GM23338 (cell line): ENCODE results near the gene SCRT2. TPM values are rescaled to one million over a fixed set of nuclear protein-coding genes. Genes with fewer than 3 reads are reported as not detected.

Experiments
- ATAC-seq: fragments of 200-7000 bp; cut with Tn5 transposase; 3 replicates; pipeline ENCODE4 v1.9.1; 2020
- DNase-seq: peaks from one replicate; pipeline ENCODE4 v3.0.0-alpha.2; 2015; ENCODE audit warnings: low spot score
- H2AFZ ChIP-seq: fragments of 200-600 bp; sonication (generic); 2 replicates; pipeline ENCODE4 v1.8.0; 2016; ENCODE audit warnings: antibody characterized with exemption, mild to moderate bottlenecking, moderate library complexity
- H3F3A ChIP-seq: fragments of 200-600 bp; sonication (generic); replicated peaks from 2 replicates; pipeline ENCODE4 v1.8.0; 2017; ENCODE audit warnings: antibody characterized with exemption, mixed run types, low read depth
- H3K27ac ChIP-seq: fragments of 200-600 bp; sonication (generic); 2 replicates; pipeline ENCODE4 v1.6.1; 2016; ENCODE audit warnings: low read depth
- H3K27me3 ChIP-seq: fragments of 200-600 bp; sonication (generic); 2 replicates; pipeline ENCODE4 v1.8.0; 2016; ENCODE audit warnings: mild to moderate bottlenecking, mixed run types, moderate library complexity; ENCODE audit not compliant: insufficient read depth
- H3K36me3 ChIP-seq: fragments of 200-600 bp; sonication (generic); 2 replicates; pipeline ENCODE4 v1.8.0; 2016; ENCODE audit warnings: mild to moderate bottlenecking; ENCODE audit not compliant: insufficient read depth
- H3K4me1 ChIP-seq: fragments of 200-600 bp; sonication (generic); 2 replicates; pipeline ENCODE4 v1.8.0; 2016; ENCODE audit warnings: mild to moderate bottlenecking, moderate library complexity; ENCODE audit not compliant: insufficient read depth
- H3K4me2 ChIP-seq: fragments of 200-600 bp; sonication (generic); 2 replicates; pipeline ENCODE4 v1.7.1; 2017; ENCODE audit warnings: mixed run types
- H3K4me3 ChIP-seq: fragments of 200-600 bp; sonication (generic); 2 replicates; pipeline ENCODE4 v1.6.1; 2016; ENCODE audit warnings: mixed run types
- H3K79me2 ChIP-seq: fragments of 200-600 bp; sonication (generic); replicated peaks from 2 replicates; pipeline ENCODE4 v1.8.0; 2017; ENCODE audit warnings: mild to moderate bottlenecking; ENCODE audit not compliant: insufficient read depth
- H3K9me2 ChIP-seq: fragments of 200-600 bp; sonication (generic); 2 replicates; pipeline ENCODE4 v1.8.0; 2017; ENCODE audit not compliant: insufficient read depth
- H4K20me1 ChIP-seq: fragments of 200-600 bp; sonication (generic); replicated peaks from 2 replicates; pipeline ENCODE4 v1.8.0; 2017; ENCODE audit warnings: mild to moderate bottlenecking; ENCODE audit not compliant: insufficient read depth
- H3K27ac Mint-ChIP-seq: 2 replicates; pipeline ENCODE4 v1.8.0; 2020; ENCODE audit warnings: inconsistent platforms, mild to moderate bottlenecking, moderate library complexity, mixed read lengths
- H3K27me3 Mint-ChIP-seq: 3 replicates; pipeline ENCODE4 v1.8.0; 2022; ENCODE audit warnings: low read depth, mild to moderate bottlenecking, moderate library complexity, mixed read lengths, inconsistent platforms; ENCODE audit not compliant: insufficient read depth, poor library complexity
- H3K36me3 Mint-ChIP-seq: 3 replicates; pipeline ENCODE4 v1.8.0; 2021; ENCODE audit warnings: low read depth, mild to moderate bottlenecking, inconsistent platforms, moderate library complexity, mixed read lengths
- H3K4me1 Mint-ChIP-seq: 3 replicates; pipeline ENCODE4 v1.8.0; 2020; ENCODE audit warnings: mild to moderate bottlenecking, inconsistent platforms, mixed read lengths
- H3K4me3 Mint-ChIP-seq: 3 replicates; pipeline ENCODE4 v1.8.0; 2021; ENCODE audit warnings: moderate library complexity, mild to moderate bottlenecking, inconsistent platforms, mixed read lengths
- H3K9me3 Mint-ChIP-seq: 3 replicates; pipeline ENCODE4 v1.8.0; 2020; ENCODE audit warnings: moderate library complexity, mild to moderate bottlenecking, inconsistent platforms, mixed read lengths
- CREB1 ChIP-seq: fragments of 250-450 bp; sonication (Bioruptor Pico); IDR thresholded peaks from 2 replicates; pipeline ENCODE4 v1.5.0; 2020; ENCODE audit warnings: low read depth, mild to moderate bottlenecking, moderate library complexity
- CTCF ChIP-seq, 2 experiments: fragments of 200-600 bp in 1 of 2; sonication (generic) in 1 of 2; conservative IDR thresholded peaks; 2 replicates each; pipeline versions ENCODE4 v1.5.1 to v1.6.1; 2016 to 2017; ENCODE audit warnings: antibody characterized with exemption in 2 of 2, low read depth in 2 of 2, mild to moderate bottlenecking in 2 of 2, moderate library complexity in 1 of 2
- EZH2phosphoT487 ChIP-seq: fragments of 200-600 bp; sonication (generic); IDR thresholded peaks from one replicate; pipeline ENCODE4 v1.8.1; 2018; ENCODE audit warnings: antibody characterized with exemption; ENCODE audit not compliant: unreplicated experiment
- JUNB ChIP-seq: IDR thresholded peaks from one replicate; pipeline ENCODE4 v1.6.1; 2016; ENCODE audit warnings: antibody characterized with exemption; ENCODE audit not compliant: unreplicated experiment
- NANOG ChIP-seq: IDR thresholded peaks from 2 replicates; pipeline ENCODE4 v1.6.1; 2016; ENCODE audit warnings: antibody characterized with exemption, borderline replicate concordance
- STAT1 ChIP-seq: IDR thresholded peaks from one replicate; pipeline ENCODE4 v1.6.1; 2016; ENCODE audit warnings: antibody characterized with exemption; ENCODE audit not compliant: unreplicated experiment
- ZNF114 ChIP-seq: fragments of 250-450 bp; sonication (Bioruptor Pico); IDR thresholded peaks from 2 replicates; pipeline ENCODE4 v1.5.0; 2020; ENCODE audit warnings: mild to moderate bottlenecking, moderate library complexity
- ZNF462 ChIP-seq: fragments of 250-450 bp; sonication (Bioruptor Pico); IDR thresholded peaks from 2 replicates; pipeline ENCODE4 v1.5.0; 2020; ENCODE audit warnings: mild to moderate bottlenecking, moderate library complexity
- polyA plus RNA-seq: library from polyadenylated mRNA; unstranded; fragments of >200 nt; fragmentation: Nextera tagmentation; extraction: Ambion mirVana; gene quantifications from 2 replicates; pipeline ENCODE4 v1.2.1, GENCODE V29; 2016
- total RNA-seq: library from RNA; depleted of rRNA; stranded (reverse); fragments of >200 nt; shearing (Covaris generic); gene quantifications from 2 replicates; pipeline ENCODE4 v1.2.3, GENCODE V29; 2014

The SCRT2 gene
- total and polyA plus RNA-seq, 2 experiments from 2014 or later, result 0.31 TPM; not detected in 1

- H3K79me2 ChIP-seq, result 0 out of 2 replicates have a peak, but pooled peaks cover 3% of the 10 kb centered on the region
These were observed 25.3 kb downstream of the SCRT2 start for GRCh38 chr20:650281-650680.

GRCh38 chr20:647479-648019 lies 28.1 kb downstream of the SCRT2 start:
- H3K4me3 Mint-ChIP-seq, result no peak overlapping the region
- Histone ChIP-seq H3K36me3 (no peaks in the 10 kb centered on the region), H3K27ac (no peak overlapping the region), H2AFZ (no peak overlapping the region), H3K4me2 (no peak overlapping the region), H3F3A (0 out of 2 replicates have a peak, but pooled peaks cover 10% of the 10 kb centered on the region), H4K20me1 (no peaks in the 10 kb centered on the region; the same call in 1 of the 2 replicates), H3K9me2 (no peaks in the 10 kb centered on the region), H3K27me3 (no peaks in the 10 kb centered on the region), H3K79me2 (0 out of 2 replicates have a peak, but pooled peaks cover 3% of the 10 kb centered on the region), H3K4me3 (no peak overlapping the region), H3K4me1 (peaks cover 15% of the 10 kb centered on the region)
- ATAC-seq, result no peak
- peaks cover 7% of the 10 kb centered on the region; the same call in 2 of the 3 replicates for H3K9me3 Mint-ChIP-seq
- H3K36me3 Mint-ChIP-seq, result peaks cover 43% of the 10 kb centered on the region
- H3K27ac Mint-ChIP-seq, result no peak overlapping the region
- H3K4me1 Mint-ChIP-seq, result peaks cover 25% of the 10 kb centered on the region
- peaks cover 18% of the 10 kb centered on the region for H3K27me3 Mint-ChIP-seq
- DNase-seq, result no peak
- TF ChIP-seq STAT1 (no peak), NANOG (no peak), ZNF462 (no peak), ZNF114 (CRISPR knock-in tag) (no peak), JUNB (no peak), CTCF (conservative IDR thresholded peaks at IDR 0.05; ENCODE audit: low read depth in 2 of 2) (no peak)

More at GRCh38 chr20:650281-650680, 25.3 kb downstream of the SCRT2 start:
- H3K4me2 ChIP-seq, result no peak overlapping the region
- peaks cover 25% of the 10 kb centered on the region for H3K4me1 ChIP-seq
- H3K36me3 Mint-ChIP-seq, result peaks cover 43% of the 10 kb centered on the region
- H3K27me3 ChIP-seq, result peaks cover 13% of the 10 kb centered on the region
- H3K4me3 Mint-ChIP-seq, result no peak overlapping the region
- no peaks in the 10 kb centered on the region for H3K9me2 ChIP-seq
- H3K27me3 Mint-ChIP-seq, result peaks cover 12% of the 10 kb centered on the region
- peaks cover 3% of the 10 kb centered on the region; the same call in 1 of the 3 replicates for H3K9me3 Mint-ChIP-seq
- H3K36me3 ChIP-seq, result no peaks in the 10 kb centered on the region
- no peak overlapping the region for H3K4me3 ChIP-seq
- H3K27ac ChIP-seq, result no peak overlapping the region
- no peak overlapping the region for H2AFZ ChIP-seq
- DNase-seq (no peak), ATAC-seq (no peak)
- H3F3A ChIP-seq, result peaks cover 14% of the 10 kb centered on the region
- TF ChIP-seq CTCF (conservative IDR thresholded peaks at IDR 0.05; ENCODE audit: low read depth in 2 of 2) (no peak), CREB1 (CRISPR knock-in tag) (no peak), STAT1 (no peak), EZH2phosphoT487 (no peak)
- no peaks in the 10 kb centered on the region; the same call in 1 of the 2 replicates for H4K20me1 ChIP-seq
- no peak overlapping the region for H3K27ac Mint-ChIP-seq
- H3K4me1 Mint-ChIP-seq, result peaks cover 35% of the 10 kb centered on the region
